IMR-90 (cell line): ENCODE data around the gene LGALSL.

Source experiments
- CEBPB ChIP-seq: IDR thresholded peaks from 2 replicates; pipeline ENCODE4 v1.6.1; 2012; ENCODE audit warnings: low read depth, low read length, improper control_type of control experiment
- MAFK ChIP-seq: IDR thresholded peaks from 2 replicates; pipeline ENCODE4 v1.6.1; 2012; ENCODE audit warnings: low read depth, low read length, improper control_type of control experiment
- MAZ ChIP-seq: IDR thresholded peaks from 2 replicates; pipeline ENCODE4 v1.6.1; 2012; ENCODE audit warnings: low read depth, mild to moderate bottlenecking, low read length, improper control_type of control experiment, moderate library complexity, borderline replicate concordance
- NFE2L2 ChIP-seq: fragments of 150-350 bp; IDR thresholded peaks from 2 replicates; pipeline ENCODE4 v1.6.1; 2016; ENCODE audit warnings: low read depth, mild to moderate bottlenecking, low read length
- POLR2A ChIP-seq: IDR thresholded peaks from 2 replicates; pipeline ENCODE4 v1.6.1; 2012; ENCODE audit warnings: mild to moderate bottlenecking, low read depth, low read length
- SMC3 ChIP-seq: fragments of 150-350 bp; IDR thresholded peaks from 2 replicates; pipeline ENCODE4 v1.6.1; 2016; ENCODE audit warnings: low read depth, mild to moderate bottlenecking, antibody characterized with exemption, low read length, moderate library complexity
- TF ChIP-seq, protein P1 (sequence below): conservative IDR thresholded peaks from 2 replicates; pipeline ENCODE4 v1.5.1; 2012; ENCODE audit warnings: mild to moderate bottlenecking, low read depth, low read length, improper control_type of control experiment

DNA sequence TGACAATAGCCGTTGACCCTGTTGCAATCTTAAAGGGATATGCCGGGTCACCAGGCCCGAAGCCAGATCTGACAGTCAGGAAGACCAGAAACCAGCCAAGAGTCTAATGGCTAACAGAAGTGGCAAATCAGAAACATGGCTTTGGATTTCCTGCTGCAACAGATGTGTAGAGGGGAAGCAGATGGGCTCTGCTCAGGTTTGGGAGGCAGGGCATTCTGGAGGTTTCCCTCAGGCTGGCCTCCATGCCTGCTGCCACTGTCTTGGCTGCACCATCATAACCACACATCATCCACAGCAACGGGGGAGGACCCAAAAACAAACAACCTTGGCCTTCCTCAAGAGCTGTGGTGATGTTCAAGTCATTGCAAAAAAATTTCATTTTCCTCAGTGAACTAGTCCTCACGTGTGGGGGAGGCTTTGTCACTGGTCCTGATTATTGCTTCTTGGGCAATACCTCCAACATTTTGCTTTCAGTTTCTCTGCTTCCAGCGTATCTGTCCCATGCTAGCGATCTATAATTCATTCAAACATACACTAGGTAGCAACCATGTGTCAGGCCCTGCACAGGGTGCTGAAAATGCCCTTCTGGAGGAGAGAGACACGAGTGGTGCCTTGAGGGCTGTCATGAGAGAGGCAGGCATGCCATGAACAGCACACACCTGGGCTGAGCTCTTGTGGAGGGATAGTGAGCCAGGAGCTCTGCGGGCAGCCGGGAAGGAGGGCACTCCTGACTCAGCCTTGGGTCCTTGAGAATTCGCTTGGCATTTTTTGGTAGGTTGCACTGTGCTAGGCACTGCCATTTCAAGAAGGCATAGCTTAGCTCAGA, 48.2 kb upstream of the LGALSL start:
- TF ChIP-seq MAFK (no peak), SMC3 (no peak), MAZ (no peak), POLR2A (no peak), CEBPB (peak; percentile 89), NFE2L2 (no peak)
- TF ChIP-seq, protein P1, sequence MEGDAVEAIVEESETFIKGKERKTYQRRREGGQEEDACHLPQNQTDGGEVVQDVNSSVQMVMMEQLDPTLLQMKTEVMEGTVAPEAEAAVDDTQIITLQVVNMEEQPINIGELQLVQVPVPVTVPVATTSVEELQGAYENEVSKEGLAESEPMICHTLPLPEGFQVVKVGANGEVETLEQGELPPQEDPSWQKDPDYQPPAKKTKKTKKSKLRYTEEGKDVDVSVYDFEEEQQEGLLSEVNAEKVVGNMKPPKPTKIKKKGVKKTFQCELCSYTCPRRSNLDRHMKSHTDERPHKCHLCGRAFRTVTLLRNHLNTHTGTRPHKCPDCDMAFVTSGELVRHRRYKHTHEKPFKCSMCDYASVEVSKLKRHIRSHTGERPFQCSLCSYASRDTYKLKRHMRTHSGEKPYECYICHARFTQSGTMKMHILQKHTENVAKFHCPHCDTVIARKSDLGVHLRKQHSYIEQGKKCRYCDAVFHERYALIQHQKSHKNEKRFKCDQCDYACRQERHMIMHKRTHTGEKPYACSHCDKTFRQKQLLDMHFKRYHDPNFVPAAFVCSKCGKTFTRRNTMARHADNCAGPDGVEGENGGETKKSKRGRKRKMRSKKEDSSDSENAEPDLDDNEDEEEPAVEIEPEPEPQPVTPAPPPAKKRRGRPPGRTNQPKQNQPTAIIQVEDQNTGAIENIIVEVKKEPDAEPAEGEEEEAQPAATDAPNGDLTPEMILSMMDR: no peak
